IPS-20b (cell line): Measurements from ENCODE around the gene NKX1-1.
"Not testable (repeated sequence)": the region's sequence is repeated elsewhere in the genome, so short reads cannot be mapped to it uniquely, and the experiment has no call there.

Source experiments
- H3K27ac ChIP-seq: one replicate; pipeline ENCODE4 v1.5.1; 2013; ENCODE audit warnings: low read length
- H3K27me3 ChIP-seq: 2 replicates; pipeline ENCODE4 v1.6.1; 2013; ENCODE audit warnings: mild to moderate bottlenecking, low read length, inconsistent platforms; ENCODE audit not compliant: insufficient read depth
- H3K36me3 ChIP-seq: 2 replicates; pipeline ENCODE4 v1.6.1; 2013; ENCODE audit warnings: low read depth, mild to moderate bottlenecking, inconsistent platforms, low read length, moderate library complexity; ENCODE audit not compliant: insufficient read depth
- H3K4me1 ChIP-seq: 2 replicates; pipeline ENCODE4 v1.6.1; 2013; ENCODE audit warnings: mild to moderate bottlenecking, control low read depth, inconsistent platforms, low read length, moderate library complexity; ENCODE audit not compliant: insufficient read depth
- H3K4me3 ChIP-seq: 2 replicates; pipeline ENCODE4 v1.5.1; 2013; ENCODE audit warnings: mild to moderate bottlenecking, low read length, inconsistent platforms
- H3K9ac ChIP-seq: 2 replicates; pipeline ENCODE4 v1.6.1; 2013; ENCODE audit warnings: low read depth, mild to moderate bottlenecking, inconsistent platforms, low read length, moderate library complexity
- H3K9me3 ChIP-seq: 2 replicates; pipeline ENCODE4 v1.6.1; 2013; ENCODE audit warnings: mild to moderate bottlenecking, low read depth, low read length, inconsistent platforms; ENCODE audit not compliant: insufficient read depth

NKX1-1 gene

DNA sequence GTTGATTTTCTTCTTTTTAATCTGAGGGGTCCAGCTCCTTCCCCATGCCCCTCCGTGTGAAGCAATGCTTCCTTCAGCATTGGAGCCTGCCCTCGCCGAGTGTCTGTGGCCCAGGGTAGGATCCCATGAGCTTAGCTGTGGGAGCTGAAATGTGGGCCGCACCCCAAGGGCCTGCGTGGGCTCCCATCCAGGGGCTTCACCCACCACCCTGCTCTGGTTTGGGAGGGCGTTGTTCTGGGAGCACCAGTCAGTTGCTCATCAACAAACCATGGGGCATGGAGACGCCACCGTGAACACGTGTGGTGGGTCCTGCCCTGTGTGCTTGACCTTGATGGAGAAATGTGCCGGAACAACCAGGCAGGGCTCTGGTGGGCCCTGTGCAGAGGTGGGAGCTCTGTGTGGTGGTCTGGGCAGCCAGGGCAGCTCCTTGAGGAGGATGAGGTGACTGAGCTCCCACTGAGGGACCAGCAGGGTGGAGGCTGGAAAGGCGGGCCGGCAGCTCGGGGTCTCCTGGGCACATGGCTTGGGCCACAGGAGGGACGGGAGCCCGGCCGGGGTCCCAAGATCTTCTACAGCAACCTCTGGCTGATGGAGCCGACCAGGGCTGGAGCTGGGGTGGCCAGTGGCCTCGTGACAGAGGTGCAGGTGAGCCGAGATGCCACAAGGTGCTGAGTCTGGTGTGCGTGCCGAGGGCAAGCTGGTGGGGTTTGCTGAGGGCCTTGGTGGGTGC lies 39.6 kb upstream of the NKX1-1 start:
- H3K36me3 ChIP-seq: no peaks in the 10 kb centered on the region
- no peaks in the 10 kb centered on the region for H3K4me1 ChIP-seq
- no peak overlapping the region for H3K4me3 ChIP-seq
- H3K27ac ChIP-seq: no peak overlapping the region
- H3K9ac ChIP-seq: no peak overlapping the region
- no peaks in the 10 kb centered on the region for H3K27me3 ChIP-seq
- H3K9me3 ChIP-seq: no peaks in the 10 kb centered on the region

DNA sequence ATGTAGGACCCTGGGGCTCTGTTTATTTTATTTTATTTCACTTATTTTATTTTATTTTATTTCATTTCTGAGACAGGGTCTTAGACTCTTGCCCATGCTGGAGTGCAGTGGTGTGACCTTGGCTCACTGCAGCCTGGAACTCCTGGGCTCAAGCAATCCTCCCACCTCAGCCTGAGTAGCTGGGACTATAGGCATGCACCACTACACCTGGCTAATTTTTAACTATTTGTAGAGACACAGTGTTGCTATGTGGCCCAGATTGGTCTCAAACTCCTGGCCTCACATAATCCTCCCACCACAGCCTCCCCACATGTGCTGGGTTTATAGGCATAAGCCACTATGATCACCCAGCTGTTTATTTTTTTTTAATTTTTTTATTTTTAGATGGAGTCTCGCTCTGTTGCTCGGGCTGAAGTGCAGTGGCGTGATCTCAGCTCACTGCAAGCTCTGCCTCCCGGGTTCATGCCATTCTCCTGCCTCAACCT lies 37.5 kb upstream of the NKX1-1 start:
- H3K9ac ChIP-seq, H3K4me3 ChIP-seq, H3K27me3 ChIP-seq, H3K4me1 ChIP-seq, H3K9me3 ChIP-seq, H3K36me3 ChIP-seq, H3K27ac ChIP-seq: not testable (repeated sequence)

DNA sequence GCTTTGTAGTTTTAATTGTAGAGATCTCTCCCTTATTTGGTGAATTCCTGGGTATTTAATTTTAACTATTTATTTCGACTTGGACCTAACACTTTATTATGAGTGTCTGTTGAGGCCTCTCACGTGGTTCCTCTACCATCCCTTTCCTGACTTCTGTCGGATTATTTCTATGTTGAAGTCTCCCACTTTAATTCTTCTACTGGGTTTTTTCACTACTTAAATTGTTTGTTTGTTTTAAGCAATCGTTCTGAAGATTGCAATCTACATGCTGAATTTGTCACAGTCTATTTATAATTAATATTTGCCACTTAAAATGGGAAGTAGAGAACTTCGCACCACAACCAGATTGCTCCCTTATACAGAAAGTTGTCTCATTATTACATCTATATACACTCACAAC lies 20.8 kb upstream of the NKX1-1 start:
- Histone ChIP-seq H3K4me3 (no peak overlapping the region), H3K4me1 (no peaks in the 10 kb centered on the region), H3K36me3 (no peaks in the 10 kb centered on the region), H3K27me3 (peaks cover 4% of the 10 kb centered on the region; the same call in 1 of the 2 replicates), H3K9ac (no peak overlapping the region), H3K27ac (no peak overlapping the region), H3K9me3 (no peaks in the 10 kb centered on the region)

- H3K27me3 ChIP-seq: peaks cover 17% of the 10 kb centered on the region; the same call in 1 of the 2 replicates
- no peak overlapping the region for H3K27ac ChIP-seq
- H3K9ac ChIP-seq: no peak overlapping the region
- H3K4me1 ChIP-seq: no peaks in the 10 kb centered on the region
- no peaks in the 10 kb centered on the region for H3K9me3 ChIP-seq
- no peaks in the 10 kb centered on the region for H3K36me3 ChIP-seq
- H3K4me3 ChIP-seq: no peak overlapping the region
These were observed 15.4 kb upstream of the NKX1-1 start for GRCh38 chr4:1421657-1422056.

GRCh38 chr4:1419708-1420107 lies 13.5 kb upstream of the NKX1-1 start:
- Histone ChIP-seq H3K27me3 (peaks cover 27% of the 10 kb centered on the region), H3K4me3 (no peak overlapping the region), H3K9me3 (no peaks in the 10 kb centered on the region), H3K9ac (no peak overlapping the region), H3K27ac (no peak overlapping the region), H3K4me1 (no peaks in the 10 kb centered on the region), H3K36me3 (no peaks in the 10 kb centered on the region)

DNA sequence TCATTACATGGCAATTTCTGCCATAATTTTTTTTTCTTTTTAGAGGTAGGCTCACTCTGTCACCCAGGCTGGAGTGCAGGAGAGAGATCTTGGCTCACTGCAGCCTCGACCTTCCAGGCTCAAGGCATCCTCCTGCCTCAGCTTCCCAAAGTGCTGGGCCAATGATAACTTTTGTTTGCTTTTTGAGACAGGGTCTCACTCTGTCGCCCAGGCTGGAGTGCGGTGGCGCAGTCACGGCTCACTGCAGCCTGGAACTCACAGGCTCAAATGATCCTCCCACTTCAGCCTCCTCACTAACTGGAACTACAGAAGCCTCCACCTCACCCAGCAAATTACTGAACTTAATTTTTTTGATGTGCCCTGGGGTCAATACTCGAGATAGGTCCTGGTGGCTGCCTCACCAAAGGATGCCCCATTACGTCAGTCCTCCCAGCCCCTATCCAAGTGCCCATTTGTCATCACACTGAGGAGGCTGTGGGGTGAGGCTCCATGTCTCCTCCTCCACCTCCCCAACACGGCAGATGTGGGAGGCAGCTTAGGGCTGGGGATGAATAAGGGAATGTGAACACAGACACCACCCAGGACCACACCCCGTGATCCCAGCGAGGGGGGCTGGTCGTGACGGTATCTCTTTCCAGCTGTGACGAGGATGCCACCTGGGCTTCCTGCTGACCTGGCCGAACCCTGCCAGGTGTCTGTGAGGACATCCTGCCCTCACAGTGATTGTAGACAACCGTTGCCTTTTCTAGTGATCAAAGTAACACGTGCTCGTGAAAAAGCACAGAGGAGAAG lies 12.4 kb upstream of the NKX1-1 start:
- Histone ChIP-seq H3K9me3 (no peaks in the 10 kb centered on the region), H3K27ac (no peak overlapping the region), H3K4me1 (no peaks in the 10 kb centered on the region), H3K36me3 (no peaks in the 10 kb centered on the region), H3K27me3 (peaks cover 32% of the 10 kb centered on the region), H3K4me3 (no peak overlapping the region), H3K9ac (no peak overlapping the region)

DNA sequence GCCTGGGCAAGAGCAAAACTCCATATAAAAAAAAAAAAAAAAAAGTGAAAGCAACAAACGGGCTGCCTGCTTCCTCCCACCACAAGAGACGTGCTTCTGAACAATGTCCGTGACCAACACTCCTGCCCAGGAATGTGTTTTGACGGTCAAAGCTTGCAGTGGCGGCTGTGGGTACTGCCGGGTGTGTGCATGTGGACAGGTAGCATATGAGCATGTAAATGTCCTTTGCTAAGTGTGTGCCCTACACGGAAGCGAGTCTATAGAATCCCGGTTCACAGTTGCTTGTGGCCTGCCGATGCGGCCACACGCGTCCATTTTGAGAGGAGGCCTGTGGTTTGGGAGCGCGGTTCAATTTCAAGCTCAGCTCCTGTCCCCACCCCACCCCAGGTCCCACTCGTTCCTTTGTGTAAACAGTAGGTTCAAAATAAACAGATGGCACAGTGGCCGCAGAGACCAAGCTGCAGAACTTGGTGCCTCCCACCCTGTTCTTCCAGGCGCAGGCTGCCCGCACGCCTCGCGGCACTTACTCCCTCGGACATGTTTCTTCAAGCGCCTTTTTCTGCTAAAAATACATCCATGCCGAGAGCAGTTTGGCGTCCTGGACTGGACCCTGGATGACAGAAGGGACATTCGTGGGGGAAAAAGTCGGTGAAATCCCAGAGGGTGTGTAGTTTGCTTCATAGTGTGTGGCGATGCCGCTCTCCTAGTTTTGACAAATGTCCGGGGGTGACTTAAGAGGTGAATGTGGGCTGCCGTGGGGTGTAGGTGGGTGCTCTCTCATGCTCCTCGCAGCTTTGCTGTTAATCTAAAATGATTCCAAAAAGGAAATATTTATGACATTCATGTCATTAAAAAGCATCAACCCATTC lies 11.5 kb upstream of the NKX1-1 start:
- Histone ChIP-seq H3K27ac (no peak overlapping the region), H3K9me3 (no peaks in the 10 kb centered on the region), H3K9ac (no peak overlapping the region), H3K4me3 (no peak overlapping the region), H3K4me1 (no peaks in the 10 kb centered on the region), H3K36me3 (no peaks in the 10 kb centered on the region), H3K27me3 (peaks cover 41% of the 10 kb centered on the region)

GRCh38 chr4:1416948-1417260 lies 10.7 kb upstream of the NKX1-1 start:
- Histone ChIP-seq H3K36me3 (no peaks in the 10 kb centered on the region), H3K27me3 (peaks cover 45% of the 10 kb centered on the region), H3K4me3 (no peak overlapping the region), H3K9ac (no peak overlapping the region), H3K9me3 (no peaks in the 10 kb centered on the region), H3K4me1 (no peaks in the 10 kb centered on the region), H3K27ac (no peak overlapping the region)

GRCh38 chr4:1416051-1416947 lies 10.1 kb upstream of the NKX1-1 start:
- no peak overlapping the region for H3K9ac ChIP-seq
- no peak overlapping the region for H3K27ac ChIP-seq
- no peaks in the 10 kb centered on the region for H3K9me3 ChIP-seq
- no peaks in the 10 kb centered on the region for H3K36me3 ChIP-seq
- H3K4me1 ChIP-seq: no peaks in the 10 kb centered on the region
- H3K27me3 ChIP-seq: peaks cover 49% of the 10 kb centered on the region
- H3K4me3 ChIP-seq: no peak overlapping the region

DNA sequence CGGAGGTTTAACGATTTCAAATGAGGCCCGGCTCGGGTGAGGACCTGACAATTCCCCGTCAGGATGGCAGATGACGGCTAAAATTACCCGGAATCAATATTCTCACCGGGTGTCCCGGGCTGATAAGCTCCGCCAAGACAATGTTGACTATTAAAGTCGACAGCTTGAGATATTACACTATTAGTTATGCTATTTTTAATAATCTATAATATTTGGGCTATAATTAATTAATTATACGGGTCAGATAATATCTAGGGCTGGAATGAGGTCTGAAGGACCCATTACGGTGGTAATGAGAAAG lies 9.4 kb upstream of the NKX1-1 start:
- no peaks in the 10 kb centered on the region for H3K4me1 ChIP-seq
- no peak overlapping the region for H3K9ac ChIP-seq
- peaks cover 55% of the 10 kb centered on the region for H3K27me3 ChIP-seq
- no peak overlapping the region for H3K27ac ChIP-seq
- H3K36me3 ChIP-seq: no peaks in the 10 kb centered on the region
- H3K4me3 ChIP-seq: no peak overlapping the region
- no peaks in the 10 kb centered on the region for H3K9me3 ChIP-seq
